Measurements from ENCODE around the gene ADSL.
"Not testable (repeated sequence)": the region's sequence is repeated elsewhere in the genome, so short reads cannot be mapped to it uniquely, and the experiment has no call there.

The ADSL gene

DNA sequence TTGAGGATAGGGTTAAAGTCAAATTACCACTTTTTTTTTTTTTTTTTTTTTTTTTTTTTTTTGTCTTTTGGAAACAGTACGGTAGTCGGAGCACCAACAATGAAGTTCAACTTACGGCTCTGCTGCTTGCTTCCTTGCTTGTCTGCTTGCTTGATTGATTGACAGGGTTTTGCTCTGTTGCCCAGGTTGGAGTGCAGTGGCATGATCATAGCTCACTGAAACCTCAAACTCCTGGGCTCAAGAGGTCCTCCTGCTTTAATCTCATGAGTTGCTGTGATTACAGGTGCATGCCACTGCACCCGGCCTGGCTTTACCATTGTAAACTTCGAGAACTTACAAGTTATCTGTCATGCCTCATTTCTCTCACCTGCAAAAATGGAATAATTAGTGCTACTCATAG is 29.8 kb downstream of the ADSL start:
- FAIRE-seq: no peak

DNA sequence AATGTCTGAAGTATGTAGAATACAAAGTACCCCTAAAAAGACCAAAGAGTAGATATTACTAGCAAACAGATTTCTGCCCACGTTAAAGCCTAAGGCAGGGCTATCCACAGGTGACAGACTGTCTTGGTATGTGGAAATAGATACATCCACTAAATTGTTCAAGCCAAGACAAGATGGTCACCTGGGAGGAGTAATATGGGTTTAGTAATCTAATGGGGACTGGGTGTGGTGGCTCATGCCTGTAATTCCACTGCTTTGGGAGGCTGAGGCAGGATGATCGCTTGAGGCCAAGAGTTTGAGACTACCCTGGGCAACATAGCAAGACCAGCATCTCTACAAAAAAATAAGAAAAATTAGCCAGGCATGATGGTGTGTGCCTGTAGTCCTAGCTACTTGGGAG is 31.6 kb downstream of the ADSL start:
- no peak for FAIRE-seq

GRCh38 chr22:40378448-40378847 is 32.1 kb downstream of the ADSL start:
- FAIRE-seq: not testable (repeated sequence)

DNA sequence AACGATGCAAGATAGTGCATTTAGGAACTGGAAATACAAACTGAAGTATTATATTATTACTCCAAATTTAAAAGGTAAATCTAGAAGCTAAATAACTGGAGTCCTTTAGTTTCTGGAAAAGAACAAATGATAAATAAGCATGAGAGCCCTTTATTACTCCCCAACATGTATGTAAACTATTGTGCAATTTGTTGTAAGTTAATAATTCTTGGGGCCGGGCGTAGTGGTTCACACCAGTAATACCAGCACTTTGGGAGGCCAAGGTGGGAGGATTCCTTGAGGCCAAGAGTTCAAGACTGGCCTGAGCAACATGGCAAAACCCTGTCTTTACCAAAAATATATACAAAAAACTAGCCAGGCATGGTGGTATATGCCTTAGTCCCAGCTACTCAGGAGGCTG is 35.2 kb downstream of the ADSL start:
- no peak for FAIRE-seq

- no peak for FAIRE-seq
Measured at GRCh38 chr22:40383905-40384304, 37.6 kb downstream of the ADSL start.

DNA sequence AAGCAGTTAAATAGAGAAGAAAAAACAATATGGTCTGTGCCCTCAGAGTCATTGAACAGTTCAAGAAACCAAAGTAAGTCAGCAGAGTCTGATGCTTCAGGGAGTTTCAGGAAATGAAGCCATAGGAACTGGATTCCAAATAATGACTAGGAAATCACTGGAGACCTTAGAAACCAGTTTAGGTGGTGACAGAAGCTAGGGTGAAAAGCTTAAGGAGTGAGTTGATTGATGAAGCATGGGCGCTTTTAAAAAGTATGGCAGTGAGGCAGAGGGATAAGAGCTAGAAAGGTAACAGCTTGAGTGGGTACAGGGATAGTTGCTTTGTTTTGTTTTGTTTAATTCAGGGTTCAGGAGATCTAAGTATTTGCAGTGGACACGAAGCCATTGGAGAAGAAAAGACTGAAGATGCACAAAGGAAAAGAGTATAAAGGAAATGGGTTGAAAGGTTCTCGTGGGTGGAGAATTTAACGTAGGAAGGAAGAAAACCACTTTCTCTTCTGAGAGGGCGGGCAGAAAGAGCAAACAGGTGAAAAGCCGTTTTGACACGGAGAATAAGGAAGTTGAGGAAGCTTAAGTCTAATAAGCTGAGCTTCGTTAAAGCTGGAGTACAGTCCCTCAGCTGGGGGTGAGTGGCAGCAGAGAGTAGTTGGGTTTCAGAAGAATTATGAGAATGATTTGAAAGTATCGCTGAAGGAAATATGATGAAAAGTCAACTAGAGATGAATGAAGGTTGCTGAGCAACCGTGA is 38.9 kb downstream of the ADSL start:
- peak; percentile 76 for FAIRE-seq

DNA sequence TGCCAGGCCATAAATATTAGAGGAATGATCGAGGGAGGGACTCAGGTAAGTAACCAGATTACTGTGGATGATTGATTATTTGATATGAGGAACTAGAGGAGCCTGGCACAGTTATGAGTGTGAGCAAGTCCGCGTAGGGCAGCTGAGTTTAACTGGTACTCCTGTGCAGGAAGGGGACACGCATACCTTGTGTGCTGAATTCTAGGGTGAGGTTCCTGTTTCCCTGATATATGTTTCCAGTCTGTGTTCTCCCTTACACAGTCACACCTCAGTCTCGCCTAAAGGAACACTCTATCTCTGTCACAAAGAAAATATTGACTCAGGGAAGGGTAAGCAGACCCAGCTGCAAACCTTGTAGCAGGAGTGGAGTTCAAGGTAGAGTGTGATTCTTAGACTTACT is 41.4 kb downstream of the ADSL start:
- FAIRE-seq: no peak

GRCh38 chr22:40388231-40388630 is 41.9 kb downstream of the ADSL start:
- no peak for FAIRE-seq

DNA sequence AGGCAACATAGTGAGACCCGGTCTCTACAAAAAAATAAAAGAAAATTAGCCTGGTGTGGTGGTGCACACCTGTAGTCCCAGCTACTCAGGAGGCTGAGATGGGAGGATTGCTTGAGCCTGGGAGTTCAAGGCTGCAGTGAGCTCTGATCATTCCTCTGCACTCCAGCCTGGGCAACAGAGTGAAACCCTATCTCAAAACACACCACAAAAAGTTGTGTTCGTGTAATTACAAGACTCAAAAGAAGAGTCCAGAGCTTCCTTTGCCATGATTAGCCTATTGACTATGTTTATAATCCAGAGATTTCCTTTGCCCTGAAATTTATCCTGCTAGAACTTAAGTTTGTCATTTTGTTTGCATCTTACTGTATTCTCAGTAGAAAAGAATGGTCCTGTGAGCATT is 45.1 kb downstream of the ADSL start:
- FAIRE-seq: no peak

GRCh38 chr22:40392618-40393017 is 46.3 kb downstream of the ADSL start:
- FAIRE-seq: no peak

DNA sequence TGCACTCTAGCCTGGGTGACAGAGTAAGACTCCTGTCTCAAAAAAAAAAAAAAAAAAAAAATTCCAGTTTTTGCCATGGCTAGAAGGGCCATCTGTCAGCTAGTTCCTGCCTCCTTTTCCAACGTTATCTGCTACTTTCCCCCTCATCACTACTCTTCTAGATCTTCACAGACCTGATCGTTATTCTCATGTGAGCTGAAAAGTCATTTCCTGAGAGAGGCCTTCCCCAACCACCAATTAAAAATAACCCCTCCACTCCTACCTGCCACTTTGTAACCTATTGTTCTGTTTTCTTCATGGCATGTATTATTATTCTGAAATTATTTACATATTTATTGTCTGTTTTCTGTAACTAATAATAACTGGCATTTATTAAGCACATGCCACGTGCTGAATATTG is 48.3 kb downstream of the ADSL start:
- FAIRE-seq: no peak

GRCh38 chr22:40395607-40396006 is 49.3 kb downstream of the ADSL start:
- no peak for FAIRE-seq

DNA sequence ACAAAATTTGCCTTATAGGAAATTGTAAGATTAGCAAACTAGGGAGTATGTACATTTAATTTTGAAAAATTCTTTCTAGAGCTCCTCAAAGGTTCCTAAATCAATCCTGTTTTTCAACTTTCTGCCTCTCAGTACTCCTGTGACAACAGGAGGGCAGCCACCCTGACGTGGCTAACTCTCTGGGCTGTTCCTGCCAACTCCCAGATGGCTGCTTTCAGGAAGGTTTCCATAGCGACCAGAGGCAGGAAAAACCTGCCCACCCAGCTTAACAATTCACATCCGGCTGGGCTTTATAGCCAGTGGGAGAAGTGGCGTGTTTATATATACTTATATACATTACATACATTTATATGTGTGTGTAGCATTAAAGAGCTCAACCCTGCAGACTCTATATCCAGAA is 50.6 kb downstream of the ADSL start:
- peak; percentile 61 for FAIRE-seq

DNA sequence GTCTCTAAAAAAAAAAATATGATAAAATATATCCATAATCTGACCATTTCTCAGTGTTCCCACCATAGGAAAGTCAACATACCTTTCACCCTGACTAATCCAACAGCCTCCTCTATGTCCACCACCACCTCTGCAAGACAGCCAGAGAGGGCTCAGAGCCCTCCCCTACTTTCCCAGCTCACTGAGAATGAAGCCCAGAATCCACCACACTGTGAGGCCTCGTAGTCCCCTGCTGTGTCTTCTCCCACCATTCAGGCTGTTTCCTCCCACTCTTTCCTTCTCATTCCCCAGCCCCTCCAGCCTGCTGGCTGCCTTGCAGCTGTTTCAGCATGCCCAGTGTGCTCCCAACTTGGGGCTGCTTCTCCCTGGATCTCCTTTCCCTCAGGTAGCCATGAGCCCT is 51.1 kb downstream of the ADSL start:
- FAIRE-seq: no peak

DNA sequence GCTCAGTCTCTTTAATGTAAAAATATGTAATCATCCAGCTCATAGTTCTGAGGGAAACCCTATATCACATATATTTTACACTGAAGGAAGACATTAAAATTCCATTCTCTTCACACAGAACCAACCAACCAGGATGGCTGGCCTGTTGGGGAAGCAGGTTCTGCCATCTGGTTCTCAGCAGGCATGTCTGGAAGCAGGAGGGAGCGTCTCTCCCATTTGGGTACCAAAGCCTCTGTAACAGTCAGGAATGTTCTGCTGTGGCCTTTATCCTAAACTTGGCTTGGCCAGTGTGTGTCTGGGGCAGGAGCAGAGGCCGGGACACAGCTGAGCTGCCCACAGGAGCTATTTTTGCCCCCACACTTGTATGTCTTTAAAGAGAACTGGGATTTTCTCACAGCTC is 53.3 kb downstream of the ADSL start:
- no peak for FAIRE-seq

DNA sequence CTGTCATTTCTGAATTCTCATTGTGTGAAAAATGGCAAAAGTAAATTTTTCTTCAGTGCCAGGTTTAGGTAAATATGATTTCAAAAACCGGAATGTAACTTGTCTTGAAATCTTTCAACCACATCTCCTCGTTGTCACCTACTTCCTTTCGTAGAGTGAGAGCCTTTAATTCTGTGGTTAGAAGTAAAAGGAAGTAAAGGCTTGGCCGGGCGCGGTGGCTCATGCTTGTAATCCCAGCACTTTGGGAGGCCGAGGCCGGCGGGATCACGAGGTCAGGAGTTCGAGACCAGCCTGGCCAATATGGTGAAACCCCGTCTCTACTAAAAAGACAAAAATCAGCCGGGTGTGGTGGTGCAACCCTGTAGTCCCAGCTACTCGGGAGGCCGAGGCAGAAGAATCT is 53.9 kb downstream of the ADSL start:
- no peak for FAIRE-seq

DNA sequence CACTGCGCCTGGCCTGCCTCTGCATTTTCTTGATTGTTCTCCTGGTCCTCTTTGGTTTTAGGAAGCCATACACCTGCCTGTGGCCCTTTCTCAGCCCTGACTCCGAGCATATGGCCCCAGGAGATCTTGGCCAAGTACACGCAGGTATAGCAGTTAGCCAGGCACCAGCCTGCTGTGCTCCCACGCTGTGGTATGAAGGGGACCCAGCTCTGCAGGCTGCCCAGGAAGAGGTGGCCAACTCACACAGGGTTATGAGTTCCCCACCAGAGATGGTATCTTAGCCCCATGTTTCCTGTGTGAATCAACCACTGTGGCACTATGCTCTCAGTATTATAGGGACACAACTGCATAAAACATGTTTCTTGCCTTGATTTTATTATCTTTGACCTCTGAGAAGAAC is 55.2 kb downstream of the ADSL start:
- FAIRE-seq: no peak

DNA sequence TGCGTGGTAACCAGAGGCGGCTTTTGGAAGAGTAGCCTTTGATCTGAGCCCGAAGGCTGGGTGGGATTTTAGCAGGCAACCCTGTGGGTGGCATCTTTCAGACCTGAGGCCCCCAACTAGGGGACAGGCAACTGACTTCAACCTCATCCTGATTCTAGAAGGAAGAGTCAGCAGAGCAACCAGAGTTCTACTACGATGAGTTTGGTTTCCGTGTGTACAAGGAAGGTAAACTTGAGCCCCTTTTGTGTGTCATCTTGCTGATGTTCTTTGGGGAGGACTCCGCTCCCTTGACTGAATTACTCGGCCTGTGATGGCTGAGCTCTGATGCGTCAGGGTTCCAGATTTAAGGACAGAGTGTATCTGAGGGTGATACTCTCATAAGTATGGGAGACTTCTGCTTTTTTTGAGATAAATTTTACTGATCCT is 55.7 kb downstream of the ADSL start:
- FAIRE-seq: no peak

DNA sequence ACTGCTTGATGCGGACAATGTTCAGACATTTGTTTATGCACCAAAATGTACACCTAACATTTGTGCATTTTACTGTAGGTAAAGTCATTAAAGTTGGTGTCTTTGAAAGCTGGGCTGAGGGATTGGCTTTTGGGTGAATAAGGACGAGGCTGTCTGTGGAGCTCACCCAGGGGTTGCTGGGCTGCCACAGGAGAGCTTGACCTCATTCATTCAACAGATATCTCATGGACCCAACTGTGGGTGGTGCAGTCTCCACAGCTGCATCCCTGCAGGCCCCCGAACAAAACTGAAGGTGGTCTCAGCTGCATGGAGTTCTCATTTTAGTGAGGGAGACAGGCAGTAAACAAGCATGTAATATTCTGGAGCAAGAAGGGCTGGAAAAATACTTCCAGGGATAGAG is 56.8 kb downstream of the ADSL start:
- FAIRE-seq: no peak

DNA sequence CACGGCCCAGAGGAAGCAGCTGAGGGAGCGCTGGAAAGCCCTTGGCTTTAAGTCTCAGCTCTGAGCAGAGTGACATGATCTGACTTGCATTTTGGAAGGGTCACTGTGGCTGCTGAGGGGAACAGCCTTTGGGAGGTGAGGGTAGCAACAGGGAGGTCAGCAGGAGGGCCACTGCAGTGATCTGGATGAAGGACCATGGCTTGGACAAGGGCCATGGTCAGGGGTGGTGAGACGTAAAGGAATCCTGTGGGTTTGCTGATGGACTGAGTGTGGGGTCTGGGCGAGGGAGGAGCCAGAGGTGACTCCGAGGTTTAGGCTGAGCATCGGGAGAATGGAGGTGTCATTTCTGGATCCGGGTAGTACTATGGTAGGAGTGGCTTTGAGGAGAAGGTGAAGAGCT is 57.4 kb downstream of the ADSL start:
- no peak for FAIRE-seq

- no peak for FAIRE-seq
Measured at GRCh38 chr22:40404251-40405177, 58.2 kb downstream of the ADSL start.

- no peak for FAIRE-seq
Measured at GRCh38 chr22:40405178-40406062, 59.1 kb downstream of the ADSL start.
